GM23338 (cell line): ENCODE measurements around the gene FANCC. TPM values are rescaled to one million over a fixed set of nuclear protein-coding genes. Genes with fewer than 3 reads are reported as not detected.

Experiments used
- ETS1 ChIP-seq: IDR thresholded peaks from 2 replicates; pipeline ENCODE4 v1.6.1; 2016; ENCODE audit warnings: antibody characterized with exemption
- EZH2phosphoT487 ChIP-seq: fragments of 200-600 bp; sonication (generic); IDR thresholded peaks from one replicate; pipeline ENCODE4 v1.8.1; 2018; ENCODE audit warnings: antibody characterized with exemption; ENCODE audit not compliant: unreplicated experiment
- JUNB ChIP-seq: IDR thresholded peaks from one replicate; pipeline ENCODE4 v1.6.1; 2016; ENCODE audit warnings: antibody characterized with exemption; ENCODE audit not compliant: unreplicated experiment
- POLR2AphosphoS5 ChIP-seq: IDR thresholded peaks from 2 replicates; pipeline ENCODE4 v1.6.1; 2016; ENCODE audit warnings: antibody characterized with exemption, low read depth
- REST ChIP-seq: IDR thresholded peaks from one replicate; pipeline ENCODE4 v1.6.1; 2018; ENCODE audit warnings: antibody characterized with exemption; ENCODE audit not compliant: unreplicated experiment
- STAT1 ChIP-seq: IDR thresholded peaks from one replicate; pipeline ENCODE4 v1.6.1; 2016; ENCODE audit warnings: antibody characterized with exemption; ENCODE audit not compliant: unreplicated experiment
- ZNF114 ChIP-seq: fragments of 250-450 bp; sonication (Bioruptor Pico); IDR thresholded peaks from 2 replicates; pipeline ENCODE4 v1.5.0; 2020; ENCODE audit warnings: mild to moderate bottlenecking, moderate library complexity
- ZNF462 ChIP-seq: fragments of 250-450 bp; sonication (Bioruptor Pico); IDR thresholded peaks from 2 replicates; pipeline ENCODE4 v1.5.0; 2020; ENCODE audit warnings: mild to moderate bottlenecking, moderate library complexity
- polyA plus RNA-seq: library from polyadenylated mRNA; unstranded; fragments of >200 nt; fragmentation: Nextera tagmentation; extraction: Ambion mirVana; gene quantifications from 2 replicates; pipeline ENCODE4 v1.2.1, GENCODE V29; 2016
- total RNA-seq: library from RNA; depleted of rRNA; stranded (reverse); fragments of >200 nt; shearing (Covaris generic); gene quantifications from 2 replicates; pipeline ENCODE4 v1.2.3, GENCODE V29; 2014

The FANCC gene
- total and polyA plus RNA-seq, 2 experiments from 2014 or later, result 7.8 to 18.1 TPM

- TF ChIP-seq ZNF462 (no peak), REST (no peak), ZNF114 (CRISPR knock-in tag) (no peak), POLR2AphosphoS5 (no peak), ETS1 (no peak), EZH2phosphoT487 (no peak), JUNB (no peak), STAT1 (no peak)
Observed at GRCh38 chr9:95185956-95186355, 131.6 kb downstream of the FANCC start (continued).
